A375 (cell line): ENCODE data around the gene VPS26B. TPM values are rescaled to one million over a fixed set of nuclear protein-coding genes. Genes with fewer than 3 reads are reported as not detected.

Experiments
- total RNA-seq: library from RNA; depleted of rRNA; stranded (reverse); fragments of >200 nt; shearing (Covaris generic); gene quantifications from 2 replicates; pipeline ENCODE4 v1.2.3, GENCODE V29; 2014; rRNA removed

The VPS26B gene
- 37.5 and 42.0 TPM in 2 replicates for total RNA-seq

DNA sequence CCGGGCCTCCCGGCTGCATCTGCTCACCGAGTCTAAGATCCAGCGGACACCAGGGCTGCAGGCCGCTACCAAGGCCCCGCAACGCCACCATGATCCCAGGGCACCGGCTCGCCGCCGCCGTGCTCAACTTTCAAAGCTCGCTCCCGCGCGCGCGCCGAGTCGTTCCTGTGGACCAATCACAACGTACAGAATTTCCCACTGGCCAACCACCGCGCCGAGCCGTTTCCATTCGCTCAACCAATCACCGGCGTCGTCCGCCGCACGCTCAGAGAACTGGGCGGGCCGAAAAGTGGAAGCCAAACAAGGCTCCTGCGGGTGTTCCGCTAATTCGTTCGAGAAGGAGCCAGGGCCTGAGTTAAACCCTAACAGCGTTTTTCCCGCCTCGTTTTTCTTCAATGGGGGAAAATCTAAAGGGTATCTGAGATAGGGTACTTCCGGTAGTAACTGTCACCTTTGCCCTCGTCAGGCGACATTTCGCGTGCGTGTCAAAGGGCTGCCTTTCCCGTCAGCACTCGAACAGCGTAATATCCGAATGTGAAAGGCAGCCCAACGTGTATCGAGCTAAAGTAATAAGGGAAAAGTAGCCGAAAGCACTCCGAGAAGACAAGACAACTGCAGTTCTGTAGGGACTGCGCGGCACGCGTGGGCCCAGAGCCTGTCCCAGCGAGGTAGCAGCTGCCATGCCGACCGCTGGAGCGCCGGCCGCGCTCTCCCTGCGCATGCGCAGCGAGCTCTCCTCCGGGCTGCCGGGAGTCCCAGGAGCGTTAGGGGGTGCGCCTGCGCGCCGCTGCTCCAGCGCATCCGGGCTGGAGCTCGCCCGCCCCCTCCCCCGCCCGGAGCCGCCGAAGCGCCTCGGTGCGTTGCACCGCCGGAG, at the start of gene VPS26B, which contains the start of gene NCAPD3:
VPS26B (plus strand) TSS at position 836 of the 874 bp plus-strand sequence. CDS start 452 bp downstream, outside the sequence.
NCAPD3 (minus strand) TSS at position 132 of the 874 bp plus-strand sequence; CDS start at position 91, 41 bp downstream.

DNA sequence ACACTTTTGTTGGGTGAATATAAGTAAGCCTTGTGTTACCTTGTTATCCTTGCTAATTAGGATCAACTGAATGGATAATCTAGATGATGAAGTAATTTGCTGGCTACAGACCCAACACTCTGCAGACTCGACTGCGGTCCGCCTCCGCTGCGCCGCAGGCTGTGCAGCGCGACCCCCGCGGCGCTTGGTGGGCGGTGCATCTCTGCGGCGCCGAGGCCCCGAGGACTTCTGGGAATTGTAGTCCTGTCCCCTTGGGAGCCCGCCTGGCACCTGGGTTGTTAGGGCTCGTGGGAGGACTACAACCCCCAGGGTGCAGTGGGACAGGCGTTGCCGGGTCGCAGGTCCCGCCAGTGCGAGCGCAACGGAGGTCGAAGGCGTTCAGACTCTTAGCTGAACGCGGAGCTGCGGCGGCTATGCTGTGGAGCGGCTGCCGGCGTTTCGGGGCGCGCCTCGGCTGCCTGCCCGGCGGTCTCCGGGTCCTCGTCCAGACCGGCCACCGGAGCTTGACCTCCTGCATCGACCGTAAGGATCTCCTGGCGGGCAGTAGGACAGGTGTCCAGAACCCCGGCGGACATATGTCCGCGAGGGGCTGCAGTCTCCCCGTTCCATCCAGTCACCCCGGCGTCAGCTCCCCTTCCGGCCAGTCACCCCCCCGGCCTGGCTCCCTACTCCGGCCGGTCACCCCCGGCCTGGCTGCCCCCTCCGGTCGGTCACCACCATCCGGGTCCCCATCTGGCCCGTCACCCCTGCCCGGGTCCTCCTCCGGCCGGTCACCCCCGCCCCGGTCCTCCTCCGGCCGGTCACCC, 28.9 kb downstream of the VPS26B start, which contains the start of the genes ACAD8 and THYN1:
ACAD8 (plus strand) TSS at position 381 of the 806 bp plus-strand sequence; CDS start at position 414, 33 bp downstream.
THYN1 (minus strand) TSS at position 165 of the 806 bp plus-strand sequence. CDS start 470 bp downstream, outside the sequence.

DNA sequence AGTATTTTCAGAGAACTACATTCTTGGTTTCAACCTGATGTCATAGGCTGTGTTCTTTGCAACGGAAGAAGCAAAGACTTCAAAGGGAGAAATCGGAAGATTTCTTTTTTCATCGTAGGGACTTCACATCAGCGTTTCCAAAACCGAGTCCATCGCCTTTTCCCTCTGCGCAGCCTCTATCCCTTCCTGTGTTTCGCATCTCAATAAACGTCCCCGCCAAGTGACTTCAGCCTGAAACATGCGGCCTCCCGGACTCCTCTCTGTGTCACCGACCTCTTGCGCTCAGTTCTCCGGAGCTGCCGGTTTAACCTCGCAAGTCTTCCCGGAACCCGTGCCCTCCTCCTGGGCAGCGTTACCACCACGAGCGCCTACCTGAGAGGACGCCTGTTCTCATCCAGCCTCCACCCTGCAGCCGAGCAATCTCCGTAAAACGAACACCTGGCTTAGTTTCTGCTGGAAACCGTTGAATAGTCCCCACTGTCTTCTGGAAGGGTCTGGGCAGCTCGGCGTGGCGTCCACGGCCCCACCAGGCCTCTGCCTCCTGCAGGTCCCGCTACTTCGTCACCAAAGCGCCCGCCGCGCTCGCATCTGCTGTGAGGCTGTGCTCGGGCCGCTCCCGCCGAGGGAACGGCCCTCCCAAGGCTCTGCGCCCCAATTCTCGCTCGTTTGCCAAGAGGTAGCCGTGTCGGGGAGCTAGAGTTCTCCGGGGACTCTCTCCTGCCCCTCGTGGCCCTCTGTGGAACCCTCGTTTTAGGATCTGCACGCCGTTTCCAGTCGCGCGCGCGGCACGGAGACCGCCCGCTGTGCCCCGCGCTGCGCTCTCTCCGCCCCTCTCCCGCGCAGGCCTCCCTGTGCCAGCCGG, 51.3 kb downstream of the VPS26B start, which contains the start of gene GLB1L3:
GLB1L3 (plus strand) TSS at position 846 of the 862 bp plus-strand sequence. CDS start 362 bp downstream, outside the sequence.

Other genes starting within 250 kb of the VPS26B start
- 28.9 and 35.1 TPM in 2 replicates for gene JAM3, start 155.6 kb upstream of the VPS26B start, total RNA-seq
- 56.1 and 65.4 TPM in 2 replicates for gene NCAPD3, start 704 bp upstream of the VPS26B start, total RNA-seq
- 75.7 and 76.9 TPM in 2 replicates for gene THYN1, start 28.7 kb downstream of the VPS26B start, total RNA-seq
- 17.7 and 20.0 TPM in 2 replicates for gene ACAD8, start 28.9 kb downstream of the VPS26B start, total RNA-seq
- not detected in 2 replicates for gene GLB1L3, start 51.7 kb downstream of the VPS26B start, total RNA-seq
- 16.6 and 17.7 TPM in 2 replicates for gene GLB1L2, start 107.3 kb downstream of the VPS26B start, total RNA-seq
- 2.4 and 2.8 TPM in 2 replicates for gene B3GAT1, start 187.6 kb downstream of the VPS26B start, total RNA-seq